ENCODE measurements around the gene TMEM53. TPM values are rescaled to one million over a fixed set of nuclear protein-coding genes. Genes with fewer than 3 reads are reported as not detected.
A peak's percentile ranks its signal among the peaks of the same experiment; 100 is the strongest.

Gene TMEM53
- total and polyA plus RNA-seq, 2 of the 8 experiments (the other 6 are each of a cell fraction or from before 2014, with no cell fraction given), result 6.7 to 27.9 TPM

- ChIA-PET POLR2A (ENCODE audit: partially characterized antibody) (interaction anchor here (0.6 to 30.8 kb wide), 56 partner anchors 3 to 657 kb away, joined by 3 to 633 read pairs (median 4); partner anchors contain the start of genes ARMH1, ATP6V0B, DMAP1 and PLK3), CTCF (ENCODE audit: partially characterized antibody) (interaction anchor here (0.9 to 15.0 kb wide), 8 partner anchors 8 to 23 kb away, joined by 3 to 197 read pairs (median 5); no protein-coding TSS in a partner anchor)
- no peaks in the 10 kb centered on the region; the same call in 1 of the 2 replicates for H3K23me2 ChIP-seq (ENCODE audit: low read depth, low read length)
- peak overlapping the region; percentile 82 for H2BK5ac ChIP-seq (ENCODE audit: low read depth, low read length)
- WGBS, 2 experiments (ENCODE audit: extremely low coverage in 1 of 2, insufficient coverage in 1 of 2, insufficient read length in 1 of 2, insufficient replicate concordance in 2 of 2, low coverage in 1 of 2, low lambda C conversion rate in 2 of 2, missing lambda C conversion rate in 1 of 2), result 2% methylated on average over 50 of the region's 88 CpGs; no CpG with 5 or more reads in 1 of the 2 experiments
- FAIRE-seq, result no peak
- 0 out of 2 replicates have a peak overlapping the region, but pooled peaks have one; percentile 50 for H2BK12ac ChIP-seq (ENCODE audit: low read depth, low read length)
- no peak overlapping the region for H2AFZ ChIP-seq (ENCODE audit: low read length)
- H3K18ac ChIP-seq (ENCODE audit: extremely low read depth, low read length), result peak overlapping the region; percentile 75
- H3K36me3 ChIP-seq (ENCODE audit: control insufficient read depth in 2 of 4, insufficient read depth in 4 of 4, low read length in 3 of 4), result peaks cover 21 to 38% (median 29%) of the 10 kb centered on the region in 4 experiments; a peak in 7 of 8 replicates
- H2BK20ac ChIP-seq (ENCODE audit: low read length), result no peak overlapping the region
- H3K23ac ChIP-seq (ENCODE audit: insufficient read length), result no peak overlapping the region
- peak overlapping the region; percentile 100 for H4K8ac ChIP-seq (ENCODE audit: extremely low read depth, insufficient read depth, low read length)
- peaks cover 0 to 11% (median 4%) of the 10 kb centered on the region in 4 experiments; a peak in 6 of 7 replicates for H3K4me1 ChIP-seq (replicated peaks in 1 of 4; ENCODE audit: control insufficient read depth in 3 of 4, insufficient read depth in 4 of 4, low read length in 3 of 4)
- no peak overlapping the region for H2AK5ac ChIP-seq (ENCODE audit: low read depth, low read length)
- DNase-seq (ENCODE audit: low read depth in 1 of 2, low spot score in 2 of 2), result peak in 1 of 2 experiments; percentile 91
- peak overlapping the region; percentile 75 for H4K91ac ChIP-seq (replicated peaks; ENCODE audit: insufficient read length, low read length)
- H3K4me3 ChIP-seq (ENCODE audit: extremely low read depth in 1 of 4, insufficient read depth in 2 of 4, low read depth in 3 of 4, low read length in 4 of 4), result peak overlapping the region; percentile 73 to 81 (median 78)
- no peaks in the 10 kb centered on the region for H3K9me3 ChIP-seq (ENCODE audit: insufficient read depth in 2 of 2, low read depth in 1 of 2, low read length in 1 of 2)
- H3K79me2 ChIP-seq (ENCODE audit: control insufficient read depth in 1 of 2, insufficient read depth in 2 of 2, low read length in 2 of 2), result peaks cover 3 to 26% of the 10 kb centered on the region in 2 experiments; a peak in 3 of 4 replicates
- no peak overlapping the region for H3K14ac ChIP-seq (ENCODE audit: insufficient read length)
- peak overlapping the region; percentile 37; the same call in 1 of the 2 replicates for H2BK15ac ChIP-seq (ENCODE audit: low read length)
- peak overlapping the region; percentile 74 to 93 for H3K4me2 ChIP-seq (ENCODE audit: insufficient read depth in 1 of 2, low read depth in 2 of 2, low read length in 2 of 2)
- peaks cover 1 to 6% of the 10 kb centered on the region in 2 experiments for H4K20me1 ChIP-seq (replicated peaks in 1 of 2; ENCODE audit: control insufficient read depth in 1 of 2, insufficient read depth in 2 of 2, low read length in 2 of 2)
- peak overlapping the region; percentile 49 for H4K5ac ChIP-seq (ENCODE audit: insufficient read length, low read depth, low read length)
- H3K9ac ChIP-seq (replicated peaks in 1 of 4; ENCODE audit: extremely low read depth in 1 of 4, low read depth in 3 of 4, low read length in 3 of 4), result peak overlapping the region; percentile 82 to 95 (median 88)
- peak overlapping the region; percentile 57 for H3K56ac ChIP-seq (replicated peaks; ENCODE audit: insufficient read length, low read depth, low read length)
- H3K27me3 ChIP-seq (replicated peaks in 1 of 4; ENCODE audit: control insufficient read depth in 3 of 4, extremely low read depth in 1 of 4, insufficient read depth in 3 of 4, low read length in 3 of 4), result no peaks in the 10 kb centered on the region
- H3K4ac ChIP-seq (replicated peaks; ENCODE audit: insufficient read length, low read depth, low read length), result peak overlapping the region; percentile 4
- H3K79me1 ChIP-seq (ENCODE audit: low read depth, low read length), result peaks cover 14% of the 10 kb centered on the region
- H3K27ac ChIP-seq (ENCODE audit: low read depth, low read length), result peak overlapping the region; percentile 96
- H2BK120ac ChIP-seq (replicated peaks; ENCODE audit: low read depth, low read length), result no peak overlapping the region
- TF ChIP-seq FOSL1 (IDR thresholded peaks at IDR 0.05; ENCODE audit: insufficient read depth, low read depth, low read length), result no peak
- TF ChIP-seq NRF1 (IDR thresholded peaks at IDR 0.05; ENCODE audit: low read depth, low read length), result no peak
- no peak for TF ChIP-seq HDAC6 (IDR thresholded peaks at IDR 0.05; ENCODE audit: low read depth, low read length)
- 0 out of 2 replicates have a peak, but pooled peaks have one; percentile 53 for TF ChIP-seq ATF2 (IDR thresholded peaks at IDR 0.05; ENCODE audit: low read length)
- TF ChIP-seq MAX (IDR thresholded peaks at IDR 0.05), result peak; percentile 84
- TF ChIP-seq SIN3A (conservative IDR thresholded peaks at IDR 0.05 in 1 of 2, IDR thresholded peaks at IDR 0.05 in 1 of 2; ENCODE audit: low read depth in 1 of 2, low read length in 2 of 2), result no peak; a peak in 1 of 4 replicates
- TF ChIP-seq RNF2 (IDR thresholded peaks at IDR 0.05; ENCODE audit: borderline replicate concordance, low read depth, low read length, missing control alignments, poor library complexity, severe bottlenecking), result no peak
Observed at GRCh38 chr1:44631647-44632539, 42.4 kb downstream of the TMEM53 start.

All from H1 (cell line).